Prostate gland (tissue), 2 donors: Measurements from ENCODE around the gene ADARB2.

ENCODE experiments used
- CTCF ChIP-seq, 4 experiments: fragments of 200-600 bp in 2 of 4; fragments of 450-650 bp in 2 of 4; sonication (generic) in 2 of 4; IDR thresholded peaks; 1 replicate in 3 of 4; 2 replicates in 1 of 4; pipeline ENCODE4 v1.5.1; 2016 to 2019; ENCODE audit warnings: antibody characterized with exemption in 4 of 4, mild to moderate bottlenecking in 2 of 4, moderate library complexity in 2 of 4
- POLR2AphosphoS5 ChIP-seq: sonication (generic); formaldehyde crosslinking; IDR thresholded peaks from one replicate; pipeline ENCODE4 v1.6.1; 2017; ENCODE audit warnings: antibody characterized with exemption

- TF ChIP-seq CTCF (IDR thresholded peaks at IDR 0.05) (no peak), POLR2AphosphoS5 (no peak)
These were observed 50.9 kb downstream of the ADARB2 start for GRCh38 chr10:1686491-1686749.
